HG03442 (cell line): ENCODE results near the gene CHST11.

Source experiments
- ATAC-seq: cut with Tn5 transposase; IDR thresholded peaks from one replicate; pipeline ENCODE4 v1.9.1; 2021; ENCODE audit warnings: mild to moderate bottlenecking, moderate library complexity; ENCODE audit not compliant: unreplicated experiment

Gene CHST11

DNA sequence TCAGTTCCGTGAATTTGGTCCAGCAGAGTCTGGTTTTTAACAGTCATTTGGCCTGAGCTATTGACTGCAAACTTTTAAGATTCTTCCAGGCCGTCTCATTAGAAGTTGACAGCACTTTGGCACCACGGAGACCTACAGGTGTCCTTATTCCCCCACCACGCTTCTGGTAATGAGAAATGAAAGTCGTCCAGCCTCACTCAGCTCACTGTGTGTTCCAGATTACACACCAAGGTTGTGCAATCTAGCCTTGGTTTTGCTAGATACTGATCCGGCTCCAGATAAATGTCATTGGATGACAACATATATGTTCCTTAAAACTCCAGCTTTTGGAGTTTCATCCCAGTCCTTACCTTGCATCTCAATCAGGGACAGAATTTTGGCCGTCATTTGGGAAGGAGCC is 210.4 kb downstream of the CHST11 start:
- ATAC-seq: no peak

DNA sequence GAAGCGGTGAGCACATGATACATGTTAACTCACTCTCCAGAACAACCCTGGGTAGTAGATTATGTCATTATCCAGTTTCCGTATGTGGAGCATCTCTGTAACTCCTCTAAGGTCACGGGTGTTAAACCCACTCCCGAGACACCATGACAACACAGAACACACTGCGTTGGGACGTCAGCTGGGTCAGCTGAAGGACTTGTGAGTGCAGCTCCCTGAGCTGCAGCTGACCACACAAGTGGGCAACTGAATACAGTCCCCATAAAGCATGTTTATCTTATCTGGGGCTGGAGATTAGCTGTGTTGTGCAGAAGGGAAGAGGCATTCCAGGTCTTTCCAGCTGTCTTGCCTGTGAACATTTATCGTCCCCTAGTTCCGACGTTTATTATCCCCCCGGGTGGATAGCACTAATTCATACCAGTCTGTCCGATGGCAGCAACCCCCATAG is 211.5 kb downstream of the CHST11 start:
- no peak for ATAC-seq

- no peak for ATAC-seq
These were observed 212.5 kb downstream of the CHST11 start for GRCh38 chr12:104669089-104669721.

DNA sequence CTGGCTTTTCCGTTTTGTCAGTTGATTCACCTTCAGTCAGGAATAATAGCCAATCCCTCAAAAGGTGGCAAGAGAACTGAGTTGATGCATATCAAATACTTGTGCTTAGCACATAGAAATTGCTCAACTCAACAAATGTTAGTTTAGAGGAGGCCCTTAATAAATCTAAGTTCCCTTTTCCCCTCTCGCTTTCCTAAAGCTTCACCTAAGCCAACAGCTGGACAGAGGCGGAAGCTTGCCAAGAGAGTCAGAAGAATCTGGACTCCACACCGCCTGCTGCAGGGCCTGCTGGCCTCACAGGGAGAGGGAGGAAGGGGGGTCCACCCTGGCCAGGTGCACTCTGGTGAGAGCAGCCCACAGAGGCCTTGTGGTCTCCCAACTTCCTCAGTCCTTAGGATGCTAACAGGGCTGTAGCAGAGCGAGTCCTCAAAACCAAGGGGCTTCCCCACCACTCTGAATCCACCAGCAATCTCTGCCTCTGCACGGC is 213.1 kb downstream of the CHST11 start:
- peak; percentile 50 for ATAC-seq

GRCh38 chr12:104670439-104671408 is 214.0 kb downstream of the CHST11 start:
- ATAC-seq: no peak

DNA sequence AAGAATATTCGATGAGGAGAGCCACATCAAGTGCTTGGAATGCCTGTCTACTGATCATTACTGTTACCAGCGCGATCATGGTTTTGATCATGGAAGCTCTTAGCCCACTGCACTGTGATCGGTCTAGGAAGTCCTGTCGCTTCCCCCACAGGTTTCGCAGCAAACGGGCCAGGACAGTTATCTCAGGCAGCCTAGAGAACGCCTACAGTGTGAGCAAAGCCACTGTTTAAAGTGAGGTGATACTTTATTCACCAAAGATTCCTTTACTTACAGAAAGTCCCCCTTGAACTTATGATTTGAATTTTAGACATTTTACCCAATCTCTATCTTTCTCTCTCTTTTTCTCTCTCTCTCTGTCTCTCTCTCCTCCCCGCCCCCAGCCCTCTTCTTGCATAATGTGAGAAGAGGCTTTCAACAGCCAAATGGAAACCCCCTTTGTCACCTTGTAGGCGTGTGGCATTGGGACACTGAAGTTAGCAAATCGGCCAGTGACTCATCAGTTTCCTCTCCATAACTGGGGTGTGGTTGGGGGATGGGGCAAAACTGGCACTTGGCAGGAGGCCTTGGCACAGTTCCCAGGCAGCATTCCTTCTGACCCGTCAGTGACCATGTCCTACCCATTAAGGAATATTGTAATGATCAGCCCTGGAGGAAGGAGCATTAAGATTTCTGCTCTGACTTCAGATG is 214.8 kb downstream of the CHST11 start:
- peak; percentile 65 for ATAC-seq

DNA sequence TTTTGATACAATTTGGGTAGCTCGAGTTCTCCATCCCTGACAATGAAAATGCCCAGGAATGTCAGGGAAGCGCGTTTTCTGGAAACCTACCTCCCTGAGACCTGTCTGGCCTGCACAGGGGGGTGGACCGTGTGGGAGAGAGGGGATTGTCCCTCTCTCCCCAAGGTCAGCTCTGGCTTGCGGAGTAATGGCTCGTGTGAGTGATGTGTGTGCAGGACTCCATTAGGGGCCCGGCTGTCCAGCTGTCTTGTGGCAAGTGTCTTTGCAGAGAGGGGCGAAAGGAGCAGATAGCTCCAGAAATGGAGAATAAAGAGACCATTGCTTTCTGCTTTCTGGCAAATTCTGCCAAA is 215.3 kb downstream of the CHST11 start:
- no peak for ATAC-seq

GRCh38 chr12:104672501-104673265 is 215.9 kb downstream of the CHST11 start:
- ATAC-seq: no peak

- ATAC-seq: no peak
These were observed 216.5 kb downstream of the CHST11 start for GRCh38 chr12:104673294-104673693.

GRCh38 chr12:104673696-104674482 is 217.1 kb downstream of the CHST11 start:
- no peak for ATAC-seq

DNA sequence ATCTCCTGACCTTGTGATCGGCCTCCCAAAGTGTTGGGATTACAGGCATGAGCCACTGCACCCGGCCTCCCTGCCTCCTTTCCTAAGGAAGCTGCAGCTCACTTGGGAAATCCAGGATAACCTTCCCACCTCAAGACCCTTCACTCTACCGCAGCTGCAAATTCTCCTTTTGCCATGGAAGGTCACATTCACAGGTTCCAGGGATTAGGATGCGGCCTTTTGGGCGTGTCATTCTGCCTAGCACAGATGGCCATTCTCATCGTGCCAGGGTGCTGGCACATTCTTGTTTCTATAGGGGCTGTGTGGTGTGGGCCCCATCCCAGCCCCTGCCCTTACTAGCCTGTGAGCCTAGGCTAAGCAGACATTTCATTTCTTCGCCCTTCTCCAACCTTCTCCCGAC is 219.9 kb downstream of the CHST11 start:
- ATAC-seq: no peak

DNA sequence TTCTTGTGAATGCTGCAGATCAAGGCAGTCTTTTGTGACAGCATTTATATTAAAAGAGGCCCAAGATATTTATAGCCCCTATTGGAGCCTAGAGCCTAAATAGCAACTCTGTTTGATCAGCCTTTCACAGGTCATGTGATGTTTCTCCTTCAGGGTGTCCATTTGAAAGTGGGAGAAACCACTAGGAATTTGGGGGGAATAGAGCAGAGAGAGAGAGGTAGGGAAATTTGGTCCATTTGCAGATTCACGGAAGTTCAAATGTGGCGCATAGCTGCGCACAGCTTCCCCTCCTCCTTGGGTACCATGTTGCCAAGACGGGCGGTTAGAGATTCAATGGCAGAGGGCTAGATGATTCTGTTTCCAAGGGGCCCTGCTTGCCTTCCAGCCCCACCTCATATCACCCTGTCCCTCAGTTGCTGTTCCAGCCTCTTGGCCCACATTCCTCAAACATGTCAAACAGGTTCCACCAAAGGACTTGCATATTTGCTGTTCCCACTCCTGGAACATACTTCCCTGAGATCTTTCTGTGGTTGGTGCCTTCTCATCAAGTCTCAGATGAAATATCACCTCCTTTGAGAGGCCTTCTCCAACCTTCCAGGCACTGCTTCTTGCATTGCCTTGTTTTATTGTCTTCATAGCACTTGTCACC is 220.8 kb downstream of the CHST11 start:
- ATAC-seq: no peak

DNA sequence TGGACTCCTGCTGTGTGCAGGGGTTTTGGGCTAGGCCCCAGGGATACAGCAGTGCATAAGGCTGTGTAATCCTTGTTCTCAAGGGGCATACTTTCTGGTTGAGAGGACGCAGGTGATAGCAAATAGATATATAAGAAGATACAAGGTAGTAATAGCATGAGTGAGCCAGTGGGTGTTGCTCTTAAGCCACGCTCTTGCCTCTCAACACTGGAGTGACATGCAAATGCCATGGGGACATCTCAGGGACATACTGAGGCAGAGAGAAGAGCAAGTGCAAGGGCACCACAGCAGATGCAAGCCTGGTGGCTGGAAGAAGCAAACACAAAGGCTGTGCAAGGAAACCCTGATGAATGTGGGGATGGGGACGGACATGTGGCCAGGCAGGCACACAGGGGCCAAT is 223.3 kb downstream of the CHST11 start:
- ATAC-seq: no peak

- no peak for ATAC-seq
These were observed 223.7 kb downstream of the CHST11 start for GRCh38 chr12:104680491-104680890.

DNA sequence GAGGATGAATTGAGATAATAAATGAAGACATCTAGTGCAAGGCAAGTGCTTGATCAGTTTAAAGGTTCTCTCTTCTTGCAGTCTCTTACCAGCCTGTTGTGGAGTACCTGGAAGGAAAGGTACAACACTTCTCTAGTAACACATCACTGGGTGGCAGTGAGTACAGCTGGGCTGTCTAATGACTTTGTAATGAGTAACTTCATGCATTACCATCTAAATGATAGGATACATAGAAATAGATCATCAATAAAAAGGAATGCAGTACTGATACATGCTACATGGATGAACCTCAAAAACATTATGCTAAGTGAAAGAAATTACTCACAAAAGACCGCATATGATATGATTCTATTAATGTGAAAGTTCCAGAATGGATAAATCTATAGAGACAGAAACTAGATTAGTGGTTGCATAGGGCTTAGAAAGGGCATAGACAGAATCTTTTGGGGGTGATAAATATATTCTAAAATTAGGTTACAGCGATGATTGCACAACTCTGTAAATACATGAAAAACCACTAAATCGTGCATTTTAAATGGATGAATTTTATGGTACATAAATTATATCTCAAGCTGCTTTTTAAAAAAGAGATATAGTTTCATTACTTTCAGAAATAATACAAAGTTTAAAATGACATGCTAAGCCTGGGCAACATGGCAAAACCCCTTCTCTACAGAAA is 224.4 kb downstream of the CHST11 start:
- ATAC-seq: no peak

DNA sequence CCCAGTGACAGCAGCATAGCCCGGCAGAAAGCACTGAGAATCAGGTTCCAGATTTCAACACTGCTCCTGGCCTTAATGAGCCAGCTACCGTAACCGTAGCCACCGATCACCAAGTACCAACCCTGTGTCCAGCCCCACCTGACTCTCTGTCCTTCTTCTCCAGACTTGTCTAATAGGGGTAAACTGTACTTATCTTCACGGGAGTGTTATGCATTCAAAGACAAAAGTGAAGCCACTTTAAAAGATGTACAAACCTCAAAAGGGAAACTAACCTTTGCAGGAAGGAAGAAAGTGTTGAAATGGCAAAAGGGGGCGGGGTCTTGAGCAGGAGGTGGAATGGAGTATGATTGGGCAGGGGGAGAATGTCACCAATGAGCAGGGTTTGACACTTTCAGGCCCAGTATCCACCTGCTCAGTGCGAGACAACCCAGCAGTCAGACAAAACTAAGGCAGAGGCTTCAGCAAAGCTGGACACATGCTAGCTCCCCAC is 226.1 kb downstream of the CHST11 start:
- ATAC-seq: peak; percentile 55

DNA sequence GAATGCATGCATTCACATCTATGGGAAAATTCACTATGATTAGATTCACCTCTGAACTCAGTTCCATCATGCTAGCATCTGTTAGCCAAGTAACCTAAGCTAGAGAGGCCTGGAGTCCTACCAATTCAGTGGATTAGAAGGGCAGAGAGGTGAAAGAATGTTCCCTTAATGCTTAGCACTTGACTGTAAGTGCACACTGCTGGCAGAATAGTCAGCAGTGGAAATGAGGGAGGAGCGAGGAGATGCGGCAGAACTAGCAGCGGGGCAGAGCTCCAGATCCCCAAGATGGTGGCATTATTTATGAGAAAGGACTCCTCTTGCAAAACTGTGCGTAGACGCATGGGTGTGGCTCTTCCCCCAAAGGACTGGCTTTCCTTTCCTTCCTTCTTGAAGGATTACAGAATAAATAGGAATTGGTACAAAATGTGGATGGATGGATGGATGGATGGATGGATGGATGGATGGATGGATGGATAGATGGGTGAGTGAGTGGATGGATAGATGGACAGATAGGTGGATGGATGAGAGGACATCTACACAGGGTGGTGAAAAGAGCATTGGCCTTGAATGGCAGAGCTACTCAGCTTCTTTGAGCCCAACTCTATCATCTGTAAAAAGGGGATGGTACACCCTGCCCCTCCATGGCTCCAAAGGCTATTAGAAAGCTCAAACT is 227.2 kb downstream of the CHST11 start:
- ATAC-seq: no peak

DNA sequence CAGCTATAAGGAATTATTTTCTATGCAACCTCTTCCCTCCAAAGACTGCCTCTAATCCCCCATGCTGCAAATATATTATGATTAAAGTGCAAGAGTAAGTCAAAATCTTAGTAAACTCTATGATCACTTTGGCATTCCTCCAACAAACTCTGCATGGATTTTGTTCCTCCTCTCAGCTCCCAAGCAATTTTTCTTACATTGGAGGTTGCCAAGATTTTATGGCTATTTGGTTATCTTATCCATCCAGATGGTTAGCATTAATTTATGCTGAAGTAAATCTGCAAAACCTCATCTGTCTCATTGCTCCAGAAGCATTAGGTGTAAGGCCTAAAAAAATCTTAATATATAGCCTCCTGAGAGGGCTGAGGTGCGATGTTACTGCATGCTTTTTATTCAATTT is 228.1 kb downstream of the CHST11 start:
- ATAC-seq: no peak
